MCF 10A (cell line): ENCODE measurements around the gene SDSL. TPM values are rescaled to one million over a fixed set of nuclear protein-coding genes. Genes with fewer than 3 reads are reported as not detected.
A peak's percentile ranks its signal among the peaks of the same experiment; 100 is the strongest.

Experiments
- BruUV-seq: library from RNA; stranded (reverse); fragments of 400-500 nt; replicated peaks from 2 replicates; lab custom pipeline; 2021; lab: Mats Ljungman, UMichigan
- CTCF ChIA-PET: fragments of 300-600 bp; sonication (Branson Sonifier 250); formaldehyde crosslinking; extraction: SDS; loops from one replicate; lab custom pipeline; 2021; ENCODE audit warnings: antibody characterized with exemption, inconsistent platforms; lab: Yijun Ruan, JAX
- POLR2A ChIA-PET: fragments of 300-600, 350-650 bp; sonication (Branson Sonifier 250); formaldehyde crosslinking; extraction: SDS; loops from one replicate; lab custom pipeline; 2020; ENCODE audit warnings: antibody characterized with exemption, inconsistent platforms; lab: Yijun Ruan, JAX
- DNase-seq: peaks from one replicate; pipeline ENCODE4 v3.0.0-alpha.2; 2018; ENCODE audit not compliant: unreplicated experiment
- H3K27ac Mint-ChIP-seq: one replicate; pipeline ENCODE4 v1.8.0; 2022; ENCODE audit warnings: mild to moderate bottlenecking, low read depth, mixed read lengths; ENCODE audit not compliant: unreplicated experiment
- H3K27me3 Mint-ChIP-seq: one replicate; pipeline ENCODE4 v1.8.0; 2022; ENCODE audit warnings: mixed read lengths; ENCODE audit not compliant: insufficient read depth, unreplicated experiment
- H3K36me3 Mint-ChIP-seq: one replicate; pipeline ENCODE4 v1.8.0; 2022; ENCODE audit warnings: mild to moderate bottlenecking, moderate library complexity, mixed read lengths; ENCODE audit not compliant: insufficient read depth, unreplicated experiment
- H3K4me1 Mint-ChIP-seq: one replicate; pipeline ENCODE4 v1.8.0; 2022; ENCODE audit warnings: mixed read lengths; ENCODE audit not compliant: insufficient read depth, unreplicated experiment
- H3K4me3 Mint-ChIP-seq: one replicate; pipeline ENCODE4 v1.8.0; 2022; ENCODE audit warnings: mild to moderate bottlenecking, moderate library complexity, mixed read lengths; ENCODE audit not compliant: unreplicated experiment
- H3K9me3 Mint-ChIP-seq: one replicate; pipeline ENCODE4 v1.8.0; 2022; ENCODE audit warnings: mixed read lengths; ENCODE audit not compliant: unreplicated experiment
- CTCF ChIP-seq: fragments of 200-600 bp; IDR thresholded peaks from one replicate; pipeline ENCODE4 v1.8.0; 2022; ENCODE audit warnings: antibody characterized with exemption, mild to moderate bottlenecking; ENCODE audit not compliant: unreplicated experiment
- intact Hi-C: fragments of 100-400 bp; cut with micrococcal nuclease; formaldehyde crosslinking; loops from 2 replicates; pipeline ENCODE4 v1.14.1; 2022
- total RNA-seq: library from RNA; stranded (reverse); gene quantifications from 2 replicates; pipeline ENCODE4 v1.2.3, GENCODE V29; 2022

Gene SDSL
- total RNA-seq, 1 experiment from 2014 or later: 21.1 TPM

- no peak for TF ChIP-seq CTCF
- ChIA-PET POLR2A (interaction anchor here (1.5 kb wide), 1 partner anchor 235 kb away, joined by 4 read pairs; the partner anchor contains the start of genes DDX54 and RITA1), CTCF (interaction anchor here (0.7 kb wide), 1 partner anchor 52 kb away, joined by 3 read pairs; no protein-coding TSS in a partner anchor)
- Mint-ChIP-seq H3K27me3 (no peaks in the 10 kb centered on the region), H3K9me3 (no peaks in the 10 kb centered on the region), H3K36me3 (no peaks in the 10 kb centered on the region), H3K27ac (no peak overlapping the region), H3K4me1 (peaks cover 5% of the 10 kb centered on the region), H3K4me3 (peak overlapping the region; percentile 91)
- intact Hi-C loops: loop anchor here (5.0 to 10.0 kb wide), 2 partner anchors 89 to 376 kb away; no protein-coding TSS in a partner anchor
- no TSS peak for BruUV-seq
- no peak for DNase-seq
Measured at GRCh38 chr12:113420996-113421595, 1.1 kb upstream of the SDSL start.

GRCh38 chr12:113422886-113423669 lies 898 bp downstream of the SDSL start:
- peak overlapping the region; percentile 93 for H3K27ac Mint-ChIP-seq
- intact Hi-C loops: loop anchor here (5.0 to 10.0 kb wide), 2 partner anchors 91 to 378 kb away; no protein-coding TSS in a partner anchor
- DNase-seq: peak; percentile 38
- peak overlapping the region; percentile 91 for H3K4me3 Mint-ChIP-seq
- ChIA-PET POLR2A (interaction anchor here (1.1 to 1.7 kb wide), 3 partner anchors 19 to 237 kb away, joined by 3 to 9 read pairs (median 4); partner anchors contain the start of genes DDX54, RITA1, SDS and SLC8B1), CTCF (interaction anchor here (0.5 to 2.8 kb wide), 2 partner anchors 9 to 1618 kb away, joined by 3 to 15 read pairs; no protein-coding TSS in a partner anchor)
- no peaks in the 10 kb centered on the region for H3K9me3 Mint-ChIP-seq
- no peaks in the 10 kb centered on the region for H3K36me3 Mint-ChIP-seq
- no TSS peak for BruUV-seq
- H3K4me1 Mint-ChIP-seq: peaks cover 5% of the 10 kb centered on the region
- no peaks in the 10 kb centered on the region for H3K27me3 Mint-ChIP-seq
- no peak for TF ChIP-seq CTCF

GRCh38 chr12:113424456-113424855 lies 2.3 kb downstream of the SDSL start:
- Mint-ChIP-seq H3K4me3 (no peak overlapping the region), H3K9me3 (no peaks in the 10 kb centered on the region), H3K27ac (no peak overlapping the region), H3K4me1 (peaks cover 5% of the 10 kb centered on the region), H3K27me3 (no peaks in the 10 kb centered on the region), H3K36me3 (no peaks in the 10 kb centered on the region)
- no TSS peak for BruUV-seq
- no peak for DNase-seq
- intact Hi-C loops: loop anchor here (2.0 to 10.0 kb wide), 3 partner anchors 66 to 380 kb away; partner anchors contain the start of gene PLBD2
- ChIA-PET CTCF (interaction anchor here (0.5 to 2.8 kb wide), 22 partner anchors 10 to 1002 kb away, joined by 3 to 15 read pairs (median 4); partner anchors contain the start of gene PLBD2), POLR2A (no interaction called here)
- TF ChIP-seq CTCF: no peak
